Measurements from ENCODE around the gene FASN. TPM values are rescaled to one million over a fixed set of nuclear protein-coding genes. Genes with fewer than 3 reads are reported as not detected.

Gene FASN
- polyA plus RNA-seq, 1 donor: 34.7 TPM

- Histone ChIP-seq H3K27ac (ENCODE audit: low read length) (no peak overlapping the region), H3K36me3 (ENCODE audit: control insufficient read depth, insufficient read depth, low read length) (peaks cover 23% of the 10 kb centered on the region), H3K4me3 (ENCODE audit: low read length) (no peak overlapping the region), H3K4me1 (ENCODE audit: control insufficient read depth, insufficient read depth, low read length) (no peaks in the 10 kb centered on the region), H3K9me3 (ENCODE audit: control insufficient read depth, low read depth, low read length) (no peaks in the 10 kb centered on the region), H3K27me3 (ENCODE audit: control insufficient read depth, insufficient read depth, low read length) (no peaks in the 10 kb centered on the region)
- WGBS (ENCODE audit: insufficient coverage, low lambda C conversion rate): no CpG with 5 or more reads among the region's 4 CpGs
- no peak for DNase-seq
Measured at GRCh38 chr17:82129095-82129494, 31.1 kb upstream of the FASN start.

- Histone ChIP-seq H3K27ac (ENCODE audit: low read length) (no peak overlapping the region), H3K27me3 (ENCODE audit: control insufficient read depth, insufficient read depth, low read length) (no peaks in the 10 kb centered on the region), H3K4me1 (ENCODE audit: control insufficient read depth, insufficient read depth, low read length) (no peaks in the 10 kb centered on the region), H3K9me3 (ENCODE audit: control insufficient read depth, low read depth, low read length) (no peaks in the 10 kb centered on the region), H3K4me3 (ENCODE audit: low read length) (no peak overlapping the region), H3K36me3 (ENCODE audit: control insufficient read depth, insufficient read depth, low read length) (peaks cover 23% of the 10 kb centered on the region)
- WGBS (ENCODE audit: insufficient coverage, low lambda C conversion rate): no CpG with 5 or more reads among the region's 15 CpGs
- no peak for DNase-seq
Measured at GRCh38 chr17:82128287-82128686, 30.3 kb upstream of the FASN start.

- Histone ChIP-seq H3K9me3 (ENCODE audit: control insufficient read depth, low read depth, low read length) (no peaks in the 10 kb centered on the region), H3K4me1 (ENCODE audit: control insufficient read depth, insufficient read depth, low read length) (no peaks in the 10 kb centered on the region), H3K4me3 (ENCODE audit: low read length) (no peak overlapping the region), H3K36me3 (ENCODE audit: control insufficient read depth, insufficient read depth, low read length) (peaks cover 25% of the 10 kb centered on the region), H3K27ac (ENCODE audit: low read length) (no peak overlapping the region), H3K27me3 (ENCODE audit: control insufficient read depth, insufficient read depth, low read length) (no peaks in the 10 kb centered on the region)
- no CpG with 5 or more reads among the region's 9 CpGs for WGBS (ENCODE audit: insufficient coverage, low lambda C conversion rate)
- no peak for DNase-seq
Measured at GRCh38 chr17:82127704-82128103, 29.7 kb upstream of the FASN start.

- no CpG with 5 or more reads among the region's 11 CpGs for WGBS (ENCODE audit: insufficient coverage, low lambda C conversion rate)
- Histone ChIP-seq H3K4me1 (ENCODE audit: control insufficient read depth, insufficient read depth, low read length) (no peaks in the 10 kb centered on the region), H3K27me3 (ENCODE audit: control insufficient read depth, insufficient read depth, low read length) (no peaks in the 10 kb centered on the region), H3K4me3 (ENCODE audit: low read length) (no peak overlapping the region), H3K36me3 (ENCODE audit: control insufficient read depth, insufficient read depth, low read length) (peaks cover 27% of the 10 kb centered on the region), H3K9me3 (ENCODE audit: control insufficient read depth, low read depth, low read length) (no peaks in the 10 kb centered on the region), H3K27ac (ENCODE audit: low read length) (no peak overlapping the region)
- DNase-seq: no peak
Measured at GRCh38 chr17:82127315-82127595, 29.2 kb upstream of the FASN start.

GRCh38 chr17:82126556-82127314, 28.7 kb upstream of the FASN start:
- no peak overlapping the region for H3K27ac ChIP-seq (ENCODE audit: low read length)

GRCh38 chr17:82124101-82124500, 26.1 kb upstream of the FASN start:
- peaks cover 30% of the 10 kb centered on the region for H3K36me3 ChIP-seq (ENCODE audit: control insufficient read depth, insufficient read depth, low read length)

More at GRCh38 chr17:82126556-82127314, 28.7 kb upstream of the FASN start:
- Histone ChIP-seq H3K4me1 (ENCODE audit: control insufficient read depth, insufficient read depth, low read length) (no peaks in the 10 kb centered on the region), H3K4me3 (ENCODE audit: low read length) (no peak overlapping the region), H3K9me3 (ENCODE audit: control insufficient read depth, low read depth, low read length) (no peaks in the 10 kb centered on the region), H3K36me3 (ENCODE audit: control insufficient read depth, insufficient read depth, low read length) (peaks cover 30% of the 10 kb centered on the region), H3K27me3 (ENCODE audit: control insufficient read depth, insufficient read depth, low read length) (no peaks in the 10 kb centered on the region)
- WGBS (ENCODE audit: insufficient coverage, low lambda C conversion rate): 85% methylated on average over 3 of the region's 35 CpGs
- DNase-seq: no peak

GRCh38 chr17:82121660-82122629, 23.9 kb upstream of the FASN start:
- H3K36me3 ChIP-seq (ENCODE audit: control insufficient read depth, insufficient read depth, low read length): peaks cover 18% of the 10 kb centered on the region
- H3K4me3 ChIP-seq (ENCODE audit: low read length): no peak overlapping the region
- no peaks in the 10 kb centered on the region for H3K27me3 ChIP-seq (ENCODE audit: control insufficient read depth, insufficient read depth, low read length)
- no peaks in the 10 kb centered on the region for H3K4me1 ChIP-seq (ENCODE audit: control insufficient read depth, insufficient read depth, low read length)
- DNase-seq: no peak
- WGBS (ENCODE audit: insufficient coverage, low lambda C conversion rate): no CpG with 5 or more reads among the region's 32 CpGs
- no peaks in the 10 kb centered on the region for H3K9me3 ChIP-seq (ENCODE audit: control insufficient read depth, low read depth, low read length)
- no peak overlapping the region for H3K27ac ChIP-seq (ENCODE audit: low read length)

More at GRCh38 chr17:82124101-82124500, 26.1 kb upstream of the FASN start:
- DNase-seq: no peak
- Histone ChIP-seq H3K4me3 (ENCODE audit: low read length) (no peak overlapping the region), H3K27me3 (ENCODE audit: control insufficient read depth, insufficient read depth, low read length) (no peaks in the 10 kb centered on the region), H3K9me3 (ENCODE audit: control insufficient read depth, low read depth, low read length) (no peaks in the 10 kb centered on the region), H3K27ac (ENCODE audit: low read length) (no peak overlapping the region), H3K4me1 (ENCODE audit: control insufficient read depth, insufficient read depth, low read length) (no peaks in the 10 kb centered on the region)
- WGBS (ENCODE audit: insufficient coverage, low lambda C conversion rate): no CpG with 5 or more reads among the region's 4 CpGs

- WGBS (ENCODE audit: insufficient coverage, low lambda C conversion rate): no CpG with 5 or more reads among the region's 4 CpGs
- no peak overlapping the region for H3K27ac ChIP-seq (ENCODE audit: low read length)
- no peaks in the 10 kb centered on the region for H3K9me3 ChIP-seq (ENCODE audit: control insufficient read depth, low read depth, low read length)
- H3K36me3 ChIP-seq (ENCODE audit: control insufficient read depth, insufficient read depth, low read length): peaks cover 14% of the 10 kb centered on the region
- DNase-seq: no peak
- no peak overlapping the region for H3K4me3 ChIP-seq (ENCODE audit: low read length)
- no peaks in the 10 kb centered on the region for H3K27me3 ChIP-seq (ENCODE audit: control insufficient read depth, insufficient read depth, low read length)
- no peaks in the 10 kb centered on the region for H3K4me1 ChIP-seq (ENCODE audit: control insufficient read depth, insufficient read depth, low read length)
Measured at GRCh38 chr17:82121246-82121645, 23.2 kb upstream of the FASN start.

GRCh38 chr17:82120148-82120547, 22.1 kb upstream of the FASN start:
- WGBS (ENCODE audit: insufficient coverage, low lambda C conversion rate): no CpG with 5 or more reads among the region's 12 CpGs
- no peaks in the 10 kb centered on the region for H3K27me3 ChIP-seq (ENCODE audit: control insufficient read depth, insufficient read depth, low read length)
- no peak overlapping the region for H3K4me3 ChIP-seq (ENCODE audit: low read length)
- no peak for DNase-seq
- H3K4me1 ChIP-seq (ENCODE audit: control insufficient read depth, insufficient read depth, low read length): no peaks in the 10 kb centered on the region
- H3K9me3 ChIP-seq (ENCODE audit: control insufficient read depth, low read depth, low read length): no peaks in the 10 kb centered on the region
- peaks cover 14% of the 10 kb centered on the region for H3K36me3 ChIP-seq (ENCODE audit: control insufficient read depth, insufficient read depth, low read length)
- H3K27ac ChIP-seq (ENCODE audit: low read length): no peak overlapping the region

GRCh38 chr17:82118815-82119380, 20.9 kb upstream of the FASN start:
- WGBS (ENCODE audit: insufficient coverage, low lambda C conversion rate): no CpG with 5 or more reads among the region's 12 CpGs
- peak in 1 of 2 donors; percentile 45 for DNase-seq
- Histone ChIP-seq H3K4me1 (ENCODE audit: control insufficient read depth, insufficient read depth, low read length) (no peaks in the 10 kb centered on the region), H3K27me3 (ENCODE audit: control insufficient read depth, insufficient read depth, low read length) (no peaks in the 10 kb centered on the region), H3K27ac (ENCODE audit: low read length) (no peak overlapping the region), H3K9me3 (ENCODE audit: control insufficient read depth, low read depth, low read length) (no peaks in the 10 kb centered on the region), H3K4me3 (ENCODE audit: low read length) (no peak overlapping the region), H3K36me3 (ENCODE audit: control insufficient read depth, insufficient read depth, low read length) (peaks cover 10% of the 10 kb centered on the region)

Measured in large intestine (tissue), 3 donors.